Tibial artery (tissue), 4 donors: ENCODE measurements around the gene ERBB2.
A peak's percentile ranks its signal among the peaks of the same experiment; 100 is the strongest.

Experiments
- DNase-seq, 2 donors: peaks; one replicate each; pipeline ENCODE4 v3.0.0-alpha.2; 2019
- H3K27ac ChIP-seq, 2 donors: fragments of 200-600 bp; sonication (generic) in 1 of 2; 1 replicate in 1 of 2; 2 replicates in 1 of 2; pipeline ENCODE4 v1.5.1; 2018 to 2019; ENCODE audit warnings: mild to moderate bottlenecking in 1 of 2
- H3K27me3 ChIP-seq, 2 donors: fragments of 200-600 bp; sonication (generic) in 1 of 2; one replicate each; pipeline versions ENCODE4 v1.5.1 to v1.6.0; 2016 to 2019
- H3K36me3 ChIP-seq, 3 donors: fragments of 200-600 bp; sonication (generic) in 2 of 3; one replicate each; pipeline ENCODE4 v1.5.1; 2016 to 2019; ENCODE audit warnings: mild to moderate bottlenecking in 2 of 3
- H3K4me1 ChIP-seq, 4 donors: fragments of 200-600 bp; sonication (generic) in 2 of 4; 1 replicate in 3 of 4; 2 replicates in 1 of 4; pipeline ENCODE4 v1.5.1; 2016 to 2019
- H3K4me3 ChIP-seq, 2 donors: fragments of 200-600 bp; sonication (generic) in 1 of 2; 1 replicate in 1 of 2; 2 replicates in 1 of 2; pipeline ENCODE4 v1.5.1; 2018 to 2019; ENCODE audit warnings: mild to moderate bottlenecking in 2 of 2
- H3K9me3 ChIP-seq, 3 donors: fragments of 200-600 bp; sonication (generic) in 1 of 3; one replicate each; pipeline ENCODE4 v1.5.1; 2016 to 2019
- CTCF ChIP-seq, 2 experiments: fragments of 200-600 bp in 1 of 2; fragments of 450-650 bp in 1 of 2; IDR thresholded peaks; one replicate each; pipeline ENCODE4 v1.5.1; 2017 to 2019; ENCODE audit warnings: antibody characterized with exemption in 2 of 2, mild to moderate bottlenecking in 1 of 2, moderate library complexity in 1 of 2
- intact Hi-C: fragments of 100-400 bp; cut with DNase I; formaldehyde crosslinking; loops from one replicate; pipeline ENCODE4 v1.15.0; 2023; ENCODE audit warnings: low total_unique reads

Gene ERBB2

GRCh38 chr17:39674702-39675389 is 25.0 kb upstream of the ERBB2 start:
- H3K27me3 ChIP-seq: no peaks in the 10 kb centered on the region
- DNase-seq: peak; percentile 45 to 91
- peak overlapping the region; percentile 84 to 88 for H3K27ac ChIP-seq
- H3K9me3 ChIP-seq: no peaks in the 10 kb centered on the region
- H3K36me3 ChIP-seq: peaks cover 0 to 1% (median 0%) of the 10 kb centered on the region in 3 donors
- H3K4me1 ChIP-seq: peaks cover 7 to 76% (median 60%) of the 10 kb centered on the region in 4 donors
- no peak for TF ChIP-seq CTCF (IDR thresholded peaks at IDR 0.05)
- H3K4me3 ChIP-seq: peak overlapping the region in 1 of 2 donors; percentile 5
- intact Hi-C loops: loop anchor here (5.0 kb wide), 1 partner anchor 38 kb away; the partner anchor contains the start of gene STARD3

GRCh38 chr17:39675390-39676082 is 24.3 kb upstream of the ERBB2 start:
- no peak for DNase-seq
- intact Hi-C loops: no loop called here
- Histone ChIP-seq H3K36me3 (peaks cover 0 to 8% (median 0%) of the 10 kb centered on the region in 3 donors), H3K4me1 (peaks cover 7 to 83% (median 60%) of the 10 kb centered on the region in 4 donors), H3K27ac (peak overlapping the region; percentile 84 to 88), H3K4me3 (peak overlapping the region in 1 of 2 donors; percentile 5), H3K27me3 (no peaks in the 10 kb centered on the region), H3K9me3 (no peaks in the 10 kb centered on the region)
- TF ChIP-seq CTCF (IDR thresholded peaks at IDR 0.05): no peak

GRCh38 chr17:39676198-39676819 is 23.6 kb upstream of the ERBB2 start:
- peak; percentile 84 to 96 for DNase-seq
- peak overlapping the region; percentile 84 to 88 for H3K27ac ChIP-seq
- H3K36me3 ChIP-seq: peaks cover 0 to 15% (median 0%) of the 10 kb centered on the region in 3 donors
- H3K27me3 ChIP-seq: no peaks in the 10 kb centered on the region
- H3K9me3 ChIP-seq: no peaks in the 10 kb centered on the region
- H3K4me3 ChIP-seq: no peak overlapping the region
- intact Hi-C loops: no loop called here
- H3K4me1 ChIP-seq: peaks cover 7 to 81% (median 56%) of the 10 kb centered on the region in 4 donors
- TF ChIP-seq CTCF (IDR thresholded peaks at IDR 0.05): no peak

GRCh38 chr17:39677072-39677471 is 22.8 kb upstream of the ERBB2 start:
- Histone ChIP-seq H3K4me1 (peaks cover 7 to 73% (median 49%) of the 10 kb centered on the region in 4 donors), H3K9me3 (no peaks in the 10 kb centered on the region), H3K36me3 (peaks cover 0 to 15% (median 0%) of the 10 kb centered on the region in 3 donors), H3K27me3 (no peaks in the 10 kb centered on the region), H3K27ac (peak overlapping the region; percentile 84 to 88), H3K4me3 (peak overlapping the region in 1 of 2 donors; percentile 27)
- TF ChIP-seq CTCF (IDR thresholded peaks at IDR 0.05): no peak
- no peak for DNase-seq
- intact Hi-C loops: no loop called here

GRCh38 chr17:39677542-39678339 is 22.1 kb upstream of the ERBB2 start:
- H3K27me3 ChIP-seq: no peaks in the 10 kb centered on the region
- peaks cover 7 to 67% (median 47%) of the 10 kb centered on the region in 4 donors for H3K4me1 ChIP-seq
- TF ChIP-seq CTCF (IDR thresholded peaks at IDR 0.05): no peak
- peak overlapping the region in 1 of 2 donors; percentile 27 for H3K4me3 ChIP-seq
- peaks cover 0 to 22% (median 0%) of the 10 kb centered on the region in 3 donors for H3K36me3 ChIP-seq
- DNase-seq: peak; percentile 80 to 97
- H3K9me3 ChIP-seq: no peaks in the 10 kb centered on the region
- peak overlapping the region; percentile 84 to 88 for H3K27ac ChIP-seq
- intact Hi-C loops: no loop called here
